ENCODE measurements around the gene TMEFF2.
"Not testable (repeated sequence)": the region's sequence is repeated elsewhere in the genome, so short reads cannot be mapped to it uniquely, and the experiment has no call there.

TMEFF2 gene

GRCh38 chr2:191927319-191927867 is 267.3 kb downstream of the TMEFF2 start:
- no peak for DNase-seq

GRCh38 chr2:191926671-191927070 is 268.1 kb downstream of the TMEFF2 start:
- no peak for DNase-seq

- DNase-seq = no peak
These were observed 271.1 kb downstream of the TMEFF2 start for GRCh38 chr2:191923652-191923997.

GRCh38 chr2:191922736-191923651 is 271.7 kb downstream of the TMEFF2 start:
- DNase-seq = no peak

- DNase-seq = not testable (repeated sequence)
These were observed 273.1 kb downstream of the TMEFF2 start for GRCh38 chr2:191921650-191922049.

- DNase-seq = no peak
These were observed 274.2 kb downstream of the TMEFF2 start for GRCh38 chr2:191920502-191920901.

DNA sequence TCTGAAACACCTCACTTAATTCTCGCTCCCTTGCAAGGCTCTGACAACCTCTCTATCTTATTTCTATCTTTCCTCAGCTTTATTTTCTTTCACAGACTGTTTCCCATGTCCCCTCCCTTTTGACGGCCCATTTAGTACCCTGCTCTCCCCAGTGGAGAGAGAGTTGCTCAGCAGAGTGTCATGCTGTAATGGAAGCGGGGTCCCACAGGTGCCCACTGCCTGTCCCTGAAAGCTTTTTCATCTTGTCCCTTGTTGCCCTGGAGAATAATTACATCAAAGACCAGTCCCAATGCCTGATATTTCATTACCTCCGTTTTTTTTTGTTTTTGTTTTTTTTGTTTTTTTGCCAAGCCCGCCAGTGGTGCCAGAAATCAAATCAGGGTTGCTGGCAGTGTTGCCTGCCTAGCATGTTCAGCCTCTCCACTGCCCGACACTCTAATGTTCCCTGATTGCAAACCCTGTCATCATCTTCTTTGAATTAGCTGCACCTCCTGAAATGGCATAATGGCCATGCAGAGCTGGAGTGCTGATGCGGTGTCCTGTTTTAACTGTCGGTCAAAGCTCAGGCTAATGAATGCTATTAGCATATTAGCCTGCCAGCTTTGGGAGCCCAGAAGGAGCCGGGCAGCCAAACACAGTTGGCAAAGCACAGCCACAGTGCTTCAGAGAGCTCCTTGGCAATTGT is 276.6 kb downstream of the TMEFF2 start:
- no peak for DNase-seq

DNA sequence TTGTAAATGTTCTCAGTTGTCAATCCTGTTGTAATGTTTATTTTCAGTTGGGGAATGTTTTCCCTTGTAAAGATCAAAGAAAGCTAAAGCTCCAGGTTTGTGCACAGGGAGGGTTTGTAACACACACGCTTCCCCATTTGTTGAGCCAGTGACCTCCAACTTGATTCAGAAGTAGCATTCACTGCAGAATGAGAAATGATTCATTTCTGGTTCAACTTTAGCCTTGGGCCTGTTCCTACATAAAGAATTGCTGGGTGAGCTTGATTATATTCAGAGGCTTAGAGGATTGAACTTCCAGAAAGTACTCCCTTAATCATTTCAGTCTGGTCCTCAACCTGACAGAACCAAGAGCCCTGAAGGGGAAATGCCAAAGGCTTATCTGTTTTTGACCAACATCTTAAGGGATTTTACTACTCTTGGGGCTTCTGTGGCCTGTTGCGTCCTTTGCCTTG is 277.3 kb downstream of the TMEFF2 start:
- no peak for DNase-seq

- DNase-seq = no peak
These were observed 277.9 kb downstream of the TMEFF2 start for GRCh38 chr2:191916826-191917225.

DNA sequence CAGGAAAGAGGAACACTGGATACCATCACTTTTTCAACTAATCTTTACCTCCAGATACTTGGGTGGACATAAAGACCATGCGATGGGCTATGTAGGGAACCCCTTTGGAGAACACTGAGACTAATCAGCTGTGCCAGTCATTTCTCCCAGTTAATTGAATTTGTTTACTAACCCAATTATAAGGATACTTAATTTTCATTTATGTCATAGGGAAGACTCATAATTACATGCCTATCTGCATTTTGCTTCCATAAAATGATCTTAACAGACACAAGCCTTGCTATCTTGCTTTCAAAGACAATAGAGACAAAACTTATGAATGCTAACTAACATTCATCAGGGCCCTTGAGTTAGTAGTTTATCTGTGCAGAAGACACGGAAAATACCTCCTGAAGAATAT is 279.0 kb downstream of the TMEFF2 start:
- DNase-seq = no peak

DNA sequence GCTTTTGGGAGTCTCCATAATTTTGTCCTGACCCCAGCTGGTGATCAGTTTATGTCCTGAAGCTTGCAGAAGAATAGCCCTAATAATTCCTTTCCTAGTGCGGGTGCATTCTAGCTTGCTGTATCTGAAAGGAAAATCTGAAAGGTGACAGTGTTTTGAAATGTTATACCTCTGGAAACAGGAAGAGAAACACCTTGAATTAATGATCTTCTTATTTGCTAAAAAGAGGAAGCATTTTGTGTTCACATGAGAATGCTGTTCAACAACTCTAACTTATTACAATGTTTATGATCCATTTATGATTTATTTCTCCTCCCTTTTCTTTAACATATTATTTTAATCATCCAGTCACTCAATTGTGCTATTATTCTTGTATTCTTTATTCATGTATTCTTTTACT is 280.9 kb downstream of the TMEFF2 start:
- DNase-seq = no peak

DNA sequence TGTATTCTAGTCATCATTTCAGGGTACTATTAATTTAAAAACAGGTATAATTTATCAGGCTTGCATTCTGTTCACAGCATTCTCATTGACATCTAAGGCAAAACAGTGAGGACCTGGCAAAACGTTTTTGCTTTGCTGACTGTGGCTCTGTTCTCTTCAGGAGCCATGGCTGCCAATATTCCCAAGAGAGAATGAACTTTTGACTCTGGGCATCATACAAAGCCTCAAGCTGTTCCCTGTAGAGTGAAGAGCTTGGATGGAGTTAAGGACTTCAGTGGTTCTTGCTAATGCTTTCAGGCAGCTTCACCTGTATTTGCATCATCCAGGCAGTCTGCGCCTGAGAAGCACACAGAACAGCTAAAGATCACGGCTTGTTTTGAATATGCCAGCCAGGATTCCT is 282.0 kb downstream of the TMEFF2 start:
- no peak for DNase-seq

GRCh38 chr2:191910518-191910917 is 284.2 kb downstream of the TMEFF2 start:
- no peak for DNase-seq

- no peak for DNase-seq
These were observed 285.9 kb downstream of the TMEFF2 start for GRCh38 chr2:191908874-191909273.

- no peak for DNase-seq
These were observed 287.2 kb downstream of the TMEFF2 start for GRCh38 chr2:191907545-191907944.

DNA sequence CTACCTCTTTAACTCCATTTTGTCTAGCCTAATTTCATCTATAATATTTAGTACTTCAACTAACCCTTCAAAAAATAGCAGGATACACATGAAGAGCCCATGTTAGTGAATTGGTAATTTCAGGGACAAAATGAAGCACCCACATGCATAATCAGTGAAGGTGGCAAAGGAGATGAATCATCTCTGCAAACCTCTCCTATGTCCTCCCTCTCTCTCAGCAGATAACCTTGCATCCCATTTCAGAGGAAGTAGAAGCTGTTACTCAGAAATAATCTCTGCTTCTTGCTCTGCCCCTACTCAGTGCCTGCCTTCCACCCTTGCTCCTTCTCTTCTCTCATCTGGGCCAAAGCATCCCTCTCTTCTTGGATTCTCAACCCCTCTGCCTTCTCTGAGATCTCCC is 287.6 kb downstream of the TMEFF2 start:
- DNase-seq = no peak

DNA sequence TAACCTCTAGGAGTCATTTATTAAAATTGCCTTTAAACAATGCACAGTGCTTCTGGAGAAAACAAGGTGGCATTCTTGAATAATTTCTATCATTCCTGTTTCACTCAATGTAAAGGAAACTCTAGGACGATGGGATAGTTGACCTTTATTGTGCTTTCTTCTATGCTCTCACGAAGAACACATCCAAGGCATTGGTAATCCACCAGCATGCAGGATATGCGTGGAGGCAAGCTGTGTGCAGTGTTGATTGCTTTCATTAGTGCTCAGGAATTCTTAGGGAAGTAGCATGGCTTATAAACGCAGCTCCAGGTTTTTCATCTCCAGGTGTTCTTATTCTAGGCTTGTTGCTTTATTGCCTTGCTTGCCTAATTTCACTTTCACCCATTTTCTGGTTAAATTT is 289.4 kb downstream of the TMEFF2 start:
- DNase-seq = no peak

DNA sequence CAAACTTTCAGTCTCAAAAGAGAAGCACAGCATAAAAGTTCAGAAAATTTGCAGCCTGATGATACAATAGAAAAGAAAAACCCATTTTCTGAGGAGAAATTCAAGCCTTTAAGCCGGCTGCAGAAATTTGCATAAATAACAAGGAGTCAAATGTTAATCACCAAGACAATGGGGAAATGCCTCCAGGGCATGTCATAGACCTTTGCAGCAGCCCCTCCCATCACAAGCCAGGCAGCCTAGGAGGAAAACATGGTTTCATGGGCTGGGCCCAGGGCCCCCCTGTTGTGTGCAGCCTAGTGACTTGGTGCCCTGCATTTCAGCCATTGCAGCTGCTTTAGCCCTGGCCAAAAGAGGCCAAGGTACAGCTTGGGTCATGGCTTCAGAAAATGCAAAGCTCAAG is 293.7 kb downstream of the TMEFF2 start:
- no peak for DNase-seq

DNA sequence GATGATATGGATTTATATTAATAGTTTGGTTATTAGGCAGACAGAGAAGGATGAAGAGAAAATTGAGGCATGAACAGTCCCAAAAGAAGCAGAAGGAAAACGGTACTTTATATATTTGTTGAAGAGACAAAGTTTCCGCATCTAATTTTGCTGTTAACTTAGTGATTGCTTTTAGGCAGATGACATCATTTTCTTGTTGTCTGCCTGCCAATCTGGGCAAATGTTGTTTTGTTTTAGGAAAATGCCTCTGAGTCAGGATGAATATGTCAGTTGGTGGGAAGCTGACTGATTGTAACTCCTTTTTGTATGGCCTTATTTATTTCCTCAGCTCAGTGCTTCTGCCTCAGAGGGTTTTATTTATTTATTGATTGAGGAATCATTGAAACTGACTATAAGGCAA is 295.3 kb downstream of the TMEFF2 start:
- no peak for DNase-seq

Measured in CD4-positive, alpha-beta T cell treated with Interferon alpha-2 for 1 hour (primary cell).